ENCODE data around the gene SLC16A2. TPM values are rescaled to one million over a fixed set of nuclear protein-coding genes. Genes with fewer than 3 reads are reported as not detected.

The SLC16A2 gene
- total and polyA plus RNA-seq, 7 donors, result 0.66 to 6.3 (median 2.1) TPM

DNA sequence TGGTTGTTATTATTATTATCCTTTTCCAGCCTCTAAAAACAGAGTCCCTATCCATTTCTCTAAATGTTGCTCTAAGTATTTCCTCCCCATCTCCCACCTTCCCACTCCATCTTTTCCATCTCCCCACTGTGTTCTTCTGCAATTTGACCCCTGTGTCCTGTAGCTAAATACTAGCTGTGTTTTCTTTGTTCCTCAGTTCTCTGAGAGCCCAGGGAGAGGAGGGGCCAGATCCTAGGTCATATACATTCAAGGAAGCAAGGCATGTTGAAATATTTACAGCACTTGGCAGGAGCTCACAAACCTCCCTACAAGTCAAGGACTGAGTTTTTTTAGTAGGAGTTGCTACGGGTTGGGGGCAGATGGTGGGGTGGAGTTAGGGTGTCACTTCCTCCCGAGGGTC is 10.5 kb downstream of the SLC16A2 start:
- no peaks in the 10 kb centered on the region for H3K9me3 ChIP-seq
- ATAC-seq, result no peak
- H3K27me3 ChIP-seq (ENCODE audit: insufficient read depth in 3 of 3, low read length in 2 of 3), result peaks cover 0 to 6% (median 0%) of the 10 kb centered on the region in 3 donors
- no peak overlapping the region for H3K4me3 ChIP-seq
- WGBS, 3 donors, result 43 to 60% (median 48%) methylated on average over 2 of the region's 2 CpGs
- no peak overlapping the region for H3K27ac ChIP-seq
- no peaks in the 10 kb centered on the region for H3K36me3 ChIP-seq (ENCODE audit: insufficient read depth in 1 of 2, low read depth in 1 of 2)
- TF ChIP-seq, protein P1, sequence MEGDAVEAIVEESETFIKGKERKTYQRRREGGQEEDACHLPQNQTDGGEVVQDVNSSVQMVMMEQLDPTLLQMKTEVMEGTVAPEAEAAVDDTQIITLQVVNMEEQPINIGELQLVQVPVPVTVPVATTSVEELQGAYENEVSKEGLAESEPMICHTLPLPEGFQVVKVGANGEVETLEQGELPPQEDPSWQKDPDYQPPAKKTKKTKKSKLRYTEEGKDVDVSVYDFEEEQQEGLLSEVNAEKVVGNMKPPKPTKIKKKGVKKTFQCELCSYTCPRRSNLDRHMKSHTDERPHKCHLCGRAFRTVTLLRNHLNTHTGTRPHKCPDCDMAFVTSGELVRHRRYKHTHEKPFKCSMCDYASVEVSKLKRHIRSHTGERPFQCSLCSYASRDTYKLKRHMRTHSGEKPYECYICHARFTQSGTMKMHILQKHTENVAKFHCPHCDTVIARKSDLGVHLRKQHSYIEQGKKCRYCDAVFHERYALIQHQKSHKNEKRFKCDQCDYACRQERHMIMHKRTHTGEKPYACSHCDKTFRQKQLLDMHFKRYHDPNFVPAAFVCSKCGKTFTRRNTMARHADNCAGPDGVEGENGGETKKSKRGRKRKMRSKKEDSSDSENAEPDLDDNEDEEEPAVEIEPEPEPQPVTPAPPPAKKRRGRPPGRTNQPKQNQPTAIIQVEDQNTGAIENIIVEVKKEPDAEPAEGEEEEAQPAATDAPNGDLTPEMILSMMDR (IDR thresholded peaks at IDR 0.05), result no peak
- intact Hi-C loops (cut with DNase I), result no loop called here
- DNase-seq, result no peak
- no peaks in the 10 kb centered on the region for H3K4me1 ChIP-seq

DNA sequence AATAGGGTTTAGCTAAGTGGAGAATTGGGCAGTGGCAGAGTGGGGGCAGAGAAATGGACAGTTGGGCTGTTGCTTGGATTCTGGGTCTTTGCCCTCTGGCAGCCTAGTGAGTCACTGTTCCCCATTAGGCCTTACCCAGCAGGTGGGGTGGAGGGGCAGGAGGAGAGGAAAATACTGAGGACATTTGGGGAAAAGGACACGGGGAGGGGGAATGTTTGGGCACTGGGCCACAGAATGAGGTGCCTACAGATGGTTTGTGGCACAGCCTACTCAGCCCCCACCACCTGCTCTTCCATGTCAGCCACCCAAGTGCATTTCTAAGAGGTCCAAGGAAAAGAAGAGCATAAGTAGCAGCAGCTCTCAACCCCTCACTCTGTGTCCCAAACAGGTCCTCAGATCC is 13.0 kb downstream of the SLC16A2 start:
- TF ChIP-seq, protein P1 (IDR thresholded peaks at IDR 0.05), result no peak
- no peak overlapping the region for H3K27ac ChIP-seq
- no peak overlapping the region for H3K4me3 ChIP-seq
- DNase-seq, result no peak
- H3K4me1 ChIP-seq, result no peaks in the 10 kb centered on the region
- no peaks in the 10 kb centered on the region for H3K36me3 ChIP-seq (ENCODE audit: insufficient read depth in 1 of 2, low read depth in 1 of 2)
- H3K9me3 ChIP-seq, result no peaks in the 10 kb centered on the region
- no peak for ATAC-seq
- H3K27me3 ChIP-seq (ENCODE audit: insufficient read depth in 3 of 3, low read length in 2 of 3), result peaks cover 0 to 4% (median 0%) of the 10 kb centered on the region in 3 donors
- WGBS, 3 donors, result 33 to 50% (median 33%) methylated on average over 1 of the region's 1 CpG
- intact Hi-C loops (cut with DNase I), result no loop called here

DNA sequence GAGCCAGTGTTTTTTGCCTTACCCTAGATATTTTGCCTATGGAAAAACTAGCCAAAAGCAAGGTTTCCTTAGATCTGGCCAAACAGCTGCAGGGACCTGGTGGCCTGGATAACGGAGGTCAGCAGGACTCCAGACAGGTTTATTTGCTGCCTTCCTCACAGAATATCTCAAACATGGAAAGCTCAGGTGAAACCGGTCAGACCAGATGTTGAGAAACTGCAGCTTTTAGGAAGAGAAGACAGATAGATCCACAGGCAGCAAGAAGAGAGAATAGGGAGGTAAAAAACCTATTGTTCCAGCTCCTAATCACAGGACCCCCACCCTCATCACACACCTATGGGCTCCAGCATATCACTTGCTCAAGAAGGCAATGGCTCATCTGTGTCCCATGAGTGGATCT is 16.2 kb downstream of the SLC16A2 start:
- TF ChIP-seq, protein P1 (IDR thresholded peaks at IDR 0.05), result no peak
- intact Hi-C loops (cut with DNase I), result no loop called here
- Histone ChIP-seq H3K27me3 (ENCODE audit: insufficient read depth in 3 of 3, low read length in 2 of 3) (peaks cover 0 to 19% (median 0%) of the 10 kb centered on the region in 3 donors), H3K4me3 (no peak overlapping the region), H3K4me1 (no peaks in the 10 kb centered on the region), H3K36me3 (ENCODE audit: insufficient read depth in 1 of 2, low read depth in 1 of 2) (no peaks in the 10 kb centered on the region), H3K27ac (no peak overlapping the region), H3K9me3 (no peaks in the 10 kb centered on the region)
- no peak for ATAC-seq
- DNase-seq, result no peak
- 70 to 91% (median 86%) methylated on average over 2 of the region's 2 CpGs for WGBS, 3 donors

DNA sequence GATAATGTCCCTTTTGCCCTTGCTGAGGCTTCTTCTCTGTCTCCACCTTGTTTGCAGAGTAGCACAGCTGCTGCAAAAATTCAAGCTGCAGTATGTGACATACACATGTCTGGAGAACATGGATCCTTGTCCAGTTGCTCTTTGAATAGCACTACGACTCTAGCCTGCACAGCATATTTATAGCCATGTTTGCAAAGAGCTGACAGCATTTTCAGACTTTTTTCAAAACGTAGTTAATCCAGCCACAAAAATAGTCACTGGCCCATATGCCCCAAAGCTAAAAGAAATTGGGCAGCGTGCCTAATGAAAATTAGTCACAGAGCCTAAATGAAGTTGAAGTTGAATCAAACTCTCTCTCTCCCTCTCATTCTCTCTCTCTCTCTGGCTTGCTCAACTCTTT is 17.5 kb downstream of the SLC16A2 start:
- H3K27ac ChIP-seq, result no peak overlapping the region
- H3K36me3 ChIP-seq (ENCODE audit: insufficient read depth in 1 of 2, low read depth in 1 of 2), result no peaks in the 10 kb centered on the region
- peaks cover 0 to 19% (median 0%) of the 10 kb centered on the region in 3 donors for H3K27me3 ChIP-seq (ENCODE audit: insufficient read depth in 3 of 3, low read length in 2 of 3)
- intact Hi-C loops (cut with DNase I), result no loop called here
- WGBS, 3 donors, result 22 to 37% (median 29%) methylated on average over 3 of the region's 3 CpGs
- H3K9me3 ChIP-seq, result no peaks in the 10 kb centered on the region
- no peaks in the 10 kb centered on the region for H3K4me1 ChIP-seq
- ATAC-seq (no peak), DNase-seq (no peak)
- TF ChIP-seq, protein P1 (IDR thresholded peaks at IDR 0.05), result no peak
- no peak overlapping the region for H3K4me3 ChIP-seq

DNA sequence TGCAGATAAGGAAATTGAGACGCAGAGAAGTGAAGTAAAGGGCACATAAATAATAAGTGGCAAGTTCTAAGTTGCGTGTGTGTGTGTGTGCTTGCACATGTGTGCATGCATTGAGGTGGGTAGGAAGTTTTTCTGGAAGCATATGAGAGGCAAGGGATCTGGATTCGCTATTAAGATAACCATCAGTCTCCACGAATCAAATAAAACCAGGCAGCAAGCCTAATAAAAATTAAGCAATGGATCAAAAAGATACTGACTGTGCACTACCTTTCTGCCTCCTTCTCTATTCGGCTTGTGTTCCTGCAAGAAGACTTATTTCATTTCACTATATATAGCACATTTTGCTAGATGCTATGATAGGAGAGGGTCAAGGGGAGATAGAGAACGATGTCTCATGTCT is 23.8 kb downstream of the SLC16A2 start:
- intact Hi-C loops (cut with DNase I), result no loop called here
- DNase-seq, result no peak

More for the DNA sequence above, 23.8 kb downstream of the SLC16A2 start:
- Histone ChIP-seq H3K27me3 (ENCODE audit: insufficient read depth in 3 of 3, low read length in 2 of 3) (peaks cover 0 to 8% (median 0%) of the 10 kb centered on the region in 3 donors), H3K9me3 (no peaks in the 10 kb centered on the region), H3K4me1 (no peaks in the 10 kb centered on the region), H3K36me3 (ENCODE audit: insufficient read depth in 1 of 2, low read depth in 1 of 2) (no peaks in the 10 kb centered on the region), H3K4me3 (no peak overlapping the region), H3K27ac (no peak overlapping the region)
- no peak for ATAC-seq
- 64 to 81% (median 78%) methylated on average over 6 of the region's 6 CpGs for WGBS, 3 donors
- TF ChIP-seq, protein P1 (IDR thresholded peaks at IDR 0.05), result no peak

All from psoas muscle (tissue), 8 donors.